ENCODE results near the gene TASP1.

DNA sequence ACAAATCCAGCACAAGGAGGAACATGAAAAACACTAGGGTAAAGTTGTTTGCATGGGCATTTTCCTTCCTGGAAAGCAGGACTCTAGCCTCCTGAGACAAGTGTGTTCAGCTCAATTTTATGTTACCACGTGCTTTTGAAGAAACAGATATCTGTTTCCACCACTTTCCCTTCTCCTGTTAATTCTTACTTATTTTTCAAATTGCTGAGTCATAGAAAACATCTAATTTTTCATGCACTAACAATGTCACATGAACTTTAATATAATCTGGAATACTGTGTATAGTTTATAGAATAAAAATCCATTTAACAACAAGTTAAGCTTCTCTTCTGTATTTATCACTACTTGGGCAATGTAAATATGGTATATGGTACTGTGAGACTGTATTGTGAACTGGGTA lies 243.5 kb downstream of the TASP1 start:
- TF ChIP-seq FOXK2 (IDR thresholded peaks at IDR 0.05): no peak
- TF ChIP-seq, protein P1, sequence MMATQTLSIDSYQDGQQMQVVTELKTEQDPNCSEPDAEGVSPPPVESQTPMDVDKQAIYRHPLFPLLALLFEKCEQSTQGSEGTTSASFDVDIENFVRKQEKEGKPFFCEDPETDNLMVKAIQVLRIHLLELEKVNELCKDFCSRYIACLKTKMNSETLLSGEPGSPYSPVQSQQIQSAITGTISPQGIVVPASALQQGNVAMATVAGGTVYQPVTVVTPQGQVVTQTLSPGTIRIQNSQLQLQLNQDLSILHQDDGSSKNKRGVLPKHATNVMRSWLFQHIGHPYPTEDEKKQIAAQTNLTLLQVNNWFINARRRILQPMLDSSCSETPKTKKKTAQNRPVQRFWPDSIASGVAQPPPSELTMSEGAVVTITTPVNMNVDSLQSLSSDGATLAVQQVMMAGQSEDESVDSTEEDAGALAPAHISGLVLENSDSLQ (IDR thresholded peaks at IDR 0.05): no peak
- no peak for TF ChIP-seq BHLHE40 (IDR thresholded peaks at IDR 0.05; ENCODE audit: borderline replicate concordance)
- no peak for TF ChIP-seq NFRKB (IDR thresholded peaks at IDR 0.05)
- TF ChIP-seq HDGF (IDR thresholded peaks at IDR 0.05; ENCODE audit: borderline replicate concordance): no peak
- no peak for TF ChIP-seq SP1 (IDR thresholded peaks at IDR 0.05)
- no peak for TF ChIP-seq ARNT (IDR thresholded peaks at IDR 0.05)
- TF ChIP-seq FOXA1 (IDR thresholded peaks at IDR 0.05): no peak

Measured in HEK293T (cell line).